ENCODE results near the gene URB2. TPM values are rescaled to one million over a fixed set of nuclear protein-coding genes. Genes with fewer than 3 reads are reported as not detected.

Gene URB2
- total RNA-seq, 1 experiment from 2014 or later, result 21.9 TPM

GRCh38 chr1:229689904-229690303, 63.9 kb downstream of the URB2 start:
- CTCF ChIA-PET, result no interaction called here
- in situ Hi-C loops (cut with HindIII; ENCODE audit: low pct_unique_long_range_greater_than_20kb, low sequenced_read_pairs) (no loop called here), intact Hi-C loops (cut with micrococcal nuclease; ENCODE audit: unreplicated experiment) (no loop called here)
- H3K9me3 ChIP-seq (ENCODE audit: control insufficient read depth, insufficient read depth, low read depth, low read length), result no peaks in the 10 kb centered on the region
- H3K27me3 ChIP-seq (ENCODE audit: control insufficient read depth, insufficient read depth, low read length), result no peaks in the 10 kb centered on the region
- H3K27ac ChIP-seq (ENCODE audit: low read length), result no peak overlapping the region
- H3K36me3 ChIP-seq (ENCODE audit: control insufficient read depth, insufficient read depth, low read length), result no peaks in the 10 kb centered on the region
- no peak for ATAC-seq
- POLR2A ChIA-PET, result no interaction called here
- TF ChIP-seq TCF7L2 (IDR thresholded peaks at IDR 0.05; ENCODE audit: low read depth, low read length) (no peak), REST (IDR thresholded peaks at IDR 0.05; ENCODE audit: insufficient read depth in 1 of 2, low read depth in 2 of 2, low read length in 1 of 2) (no peak), POLR2AphosphoS5 (IDR thresholded peaks at IDR 0.05; ENCODE audit: low read depth, low read length) (no peak), SIN3A (IDR thresholded peaks at IDR 0.05; ENCODE audit: borderline replicate concordance, insufficient read depth, low read depth, low read length) (no peak)
- TF ChIP-seq, protein P1, sequence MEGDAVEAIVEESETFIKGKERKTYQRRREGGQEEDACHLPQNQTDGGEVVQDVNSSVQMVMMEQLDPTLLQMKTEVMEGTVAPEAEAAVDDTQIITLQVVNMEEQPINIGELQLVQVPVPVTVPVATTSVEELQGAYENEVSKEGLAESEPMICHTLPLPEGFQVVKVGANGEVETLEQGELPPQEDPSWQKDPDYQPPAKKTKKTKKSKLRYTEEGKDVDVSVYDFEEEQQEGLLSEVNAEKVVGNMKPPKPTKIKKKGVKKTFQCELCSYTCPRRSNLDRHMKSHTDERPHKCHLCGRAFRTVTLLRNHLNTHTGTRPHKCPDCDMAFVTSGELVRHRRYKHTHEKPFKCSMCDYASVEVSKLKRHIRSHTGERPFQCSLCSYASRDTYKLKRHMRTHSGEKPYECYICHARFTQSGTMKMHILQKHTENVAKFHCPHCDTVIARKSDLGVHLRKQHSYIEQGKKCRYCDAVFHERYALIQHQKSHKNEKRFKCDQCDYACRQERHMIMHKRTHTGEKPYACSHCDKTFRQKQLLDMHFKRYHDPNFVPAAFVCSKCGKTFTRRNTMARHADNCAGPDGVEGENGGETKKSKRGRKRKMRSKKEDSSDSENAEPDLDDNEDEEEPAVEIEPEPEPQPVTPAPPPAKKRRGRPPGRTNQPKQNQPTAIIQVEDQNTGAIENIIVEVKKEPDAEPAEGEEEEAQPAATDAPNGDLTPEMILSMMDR (IDR thresholded peaks at IDR 0.05), result no peak
- H3K4me1 ChIP-seq (ENCODE audit: control insufficient read depth, insufficient read depth, low read length), result no peaks in the 10 kb centered on the region
- DNase-seq (ENCODE audit: low read depth, low spot score), result no peak
- no TSS peak for BruUV-seq (replicated peaks)
- H3K4me3 ChIP-seq (ENCODE audit: low read depth in 2 of 2, low read length in 2 of 2), result no peak overlapping the region

DNA sequence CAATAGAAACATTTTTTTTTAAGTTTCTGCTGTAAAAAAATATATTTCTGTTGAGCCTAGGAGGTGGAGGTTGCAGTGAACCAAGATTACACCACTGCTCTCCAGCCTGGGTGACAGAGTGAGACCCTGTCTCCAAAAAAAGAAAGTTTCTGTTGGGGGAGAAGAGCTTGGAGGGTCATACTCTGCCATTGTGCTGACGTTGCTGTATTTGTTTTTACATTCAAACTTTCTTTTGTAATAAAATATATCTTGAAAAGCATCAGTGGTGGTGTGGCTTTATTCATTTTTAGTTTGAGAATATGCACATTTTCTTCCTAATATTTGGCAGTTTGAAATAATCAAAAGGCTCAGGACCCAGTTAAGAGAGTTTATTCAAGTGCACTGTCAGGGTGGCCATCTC, 64.6 kb downstream of the URB2 start:
- no peaks in the 10 kb centered on the region for H3K27me3 ChIP-seq (ENCODE audit: control insufficient read depth, insufficient read depth, low read length)
- ATAC-seq, result no peak

More for the DNA sequence above, 64.6 kb downstream of the URB2 start:
- POLR2A ChIA-PET, result no interaction called here
- no peak overlapping the region for H3K27ac ChIP-seq (ENCODE audit: low read length)
- H3K4me1 ChIP-seq (ENCODE audit: control insufficient read depth, insufficient read depth, low read length), result no peaks in the 10 kb centered on the region
- no peak overlapping the region for H3K4me3 ChIP-seq (ENCODE audit: low read depth in 2 of 2, low read length in 2 of 2)
- in situ Hi-C loops (cut with HindIII; ENCODE audit: low pct_unique_long_range_greater_than_20kb, low sequenced_read_pairs) (no loop called here), intact Hi-C loops (cut with micrococcal nuclease; ENCODE audit: unreplicated experiment) (no loop called here)
- H3K36me3 ChIP-seq (ENCODE audit: control insufficient read depth, insufficient read depth, low read length), result no peaks in the 10 kb centered on the region
- CTCF ChIA-PET, result no interaction called here
- no TSS peak for BruUV-seq (replicated peaks)
- TF ChIP-seq TCF7L2 (IDR thresholded peaks at IDR 0.05; ENCODE audit: low read depth, low read length) (no peak), REST (IDR thresholded peaks at IDR 0.05; ENCODE audit: insufficient read depth in 1 of 2, low read depth in 2 of 2, low read length in 1 of 2) (no peak), POLR2AphosphoS5 (IDR thresholded peaks at IDR 0.05; ENCODE audit: low read depth, low read length) (no peak), SIN3A (IDR thresholded peaks at IDR 0.05; ENCODE audit: borderline replicate concordance, insufficient read depth, low read depth, low read length) (no peak)
- TF ChIP-seq, protein P1 (IDR thresholded peaks at IDR 0.05), result no peak
- no peak for DNase-seq (ENCODE audit: low read depth, low spot score)
- H3K9me3 ChIP-seq (ENCODE audit: control insufficient read depth, insufficient read depth, low read depth, low read length), result no peaks in the 10 kb centered on the region

Measured in Panc1 (cell line).